Spleen (tissue), 11 donors: ENCODE results near the gene EEIG1. TPM values are rescaled to one million over a fixed set of nuclear protein-coding genes. Genes with fewer than 3 reads are reported as not detected.

ENCODE experiments used
- DNase-seq: peaks from one replicate; pipeline ENCODE4 v3.0.0-alpha.2; 2020
- H3K27ac ChIP-seq, 8 donors: fragments of 200-600 bp; sonication (generic) in 7 of 8; 1 replicate in 4 of 8; 2 replicates in 4 of 8; pipeline versions ENCODE4 v1.5.0 to v1.8.0; 2016 to 2021; ENCODE audit warnings: inconsistent platforms in 4 of 8, mild to moderate bottlenecking in 4 of 8, moderate library complexity in 1 of 8
- H3K27me3 ChIP-seq, 7 donors: fragments of 200-600 bp; sonication (generic) in 6 of 7; replicated peaks in 1 of 7; 1 replicate in 4 of 7; 2 replicates in 3 of 7; pipeline versions ENCODE4 v1.5.0 to v1.8.0; 2016 to 2021; ENCODE audit warnings: inconsistent platforms in 3 of 7, mild to moderate bottlenecking in 1 of 7
- H3K36me3 ChIP-seq, 6 donors: fragments of 200-600 bp; sonication (generic) in 5 of 6; 1 replicate in 4 of 6; 2 replicates in 2 of 6; pipeline versions ENCODE4 v1.5.0 to v1.8.0; 2016 to 2021; ENCODE audit warnings: inconsistent platforms in 2 of 6
- H3K4me1 ChIP-seq, 6 donors: fragments of 200-600 bp; sonication (generic) in 5 of 6; 1 replicate in 3 of 6; 2 replicates in 3 of 6; pipeline versions ENCODE4 v1.5.0 to v1.8.0; 2016 to 2021; ENCODE audit warnings: inconsistent platforms in 3 of 6
- H3K4me3 ChIP-seq, 8 donors: fragments of 200-600 bp; sonication (generic) in 7 of 8; 1 replicate in 4 of 8; 2 replicates in 4 of 8; pipeline versions ENCODE4 v1.5.0 to v1.8.0; 2016 to 2021; ENCODE audit warnings: inconsistent platforms in 4 of 8, mild to moderate bottlenecking in 4 of 8, moderate library complexity in 2 of 8
- H3K9me3 ChIP-seq, 8 donors: fragments of 200-600 bp; sonication (generic) in 7 of 8; 1 replicate in 4 of 8; 2 replicates in 4 of 8; pipeline versions ENCODE4 v1.5.0 to v1.8.0; 2016 to 2021; ENCODE audit warnings: inconsistent platforms in 4 of 8
- CTCF ChIP-seq, 11 experiments: fragments of 200-600 bp in 7 of 11; fragments of 450-650 bp in 4 of 11; sonication (generic) in 4 of 11; IDR thresholded peaks in 8 of 11; conservative IDR thresholded peaks in 3 of 11; 1 replicate in 7 of 11; 2 replicates in 4 of 11; pipeline versions ENCODE4 v1.4.0 to v1.8.0; 2016 to 2021; ENCODE audit warnings: antibody characterized with exemption in 11 of 11, inconsistent platforms in 4 of 11, mild to moderate bottlenecking in 1 of 11
- POLR2A ChIP-seq, 3 donors: fragments of 450-650 bp; IDR thresholded peaks; one replicate each; pipeline ENCODE4 v1.5.1; 2017; ENCODE audit warnings: antibody characterized with exemption in 3 of 3, mild to moderate bottlenecking in 1 of 3
- POLR2AphosphoS5 ChIP-seq, 3 donors: sonication (generic); formaldehyde crosslinking; IDR thresholded peaks; one replicate each; pipeline ENCODE4 v1.5.1; 2017; ENCODE audit warnings: antibody characterized with exemption in 3 of 3
- whole genome bisulfite sequencing, 5 donors: extraction: QIAGEN DNeasy Blood & Tissue Kit in 3 of 5; methylation state at CpG; one replicate each; pipeline versions ENCODE4 v1.1.5 to v1.1.7; 2013 to 2018; 5-methylcytosine and 5-hydroxymethylcytosine counted together
- intact Hi-C: fragments of 100-400 bp; cut with DNase I; formaldehyde crosslinking; loops from one replicate; pipeline ENCODE4 v1.15.0; 2023; ENCODE audit warnings: low total_unique reads
- polyA plus RNA-seq, 3 donors: library from polyadenylated mRNA; stranded (reverse); fragments of 200-250 nt; gene quantifications; one replicate each; pipeline ENCODE4 v1.2.1, GENCODE V29; 2013
- total RNA-seq, 7 donors: library from RNA; depleted of rRNA in 3 of 7; stranded (reverse); fragments of >200 nt in 3 of 7; fragmentation: NEBNext Ultra II Directional in 4 of 7; extraction: Animal tissue kit (Norgen Biotek cat#: 25700) in 4 of 7; gene quantifications; one replicate each; pipeline versions ENCODE4 v1.1.0 to v1.2.1, GENCODE V29; 2016 to 2021
- donor health status: healthy with polysubstance abuse.
- donor health status: DM: no; HTN: no; CAD: no; lungs with moderate emphysema.
- donor health status: DM: no; HTN: no; CAD: no.
- donor health status: Bipolar disorder and iron deficiency.
- donor health status: healthy.
- donor health status: DM: no; HTN: no; CAD: no.
- donor health status: DM: yes; HTN: yes; CAD: no.

The EEIG1 gene
- total and polyA plus RNA-seq, 10 donors, result 27.3 to 102 (median 35.2) TPM

- H3K4me1 ChIP-seq, result peaks cover 83 to 100% (median 99%) of the 10 kb centered on the region in 6 donors
- H3K27ac ChIP-seq, result peak overlapping the region; percentile 69 to 94 (median 80)
- peaks cover 0 to 7% (median 0%) of the 10 kb centered on the region in 7 donors for H3K27me3 ChIP-seq
- TF ChIP-seq POLR2A (IDR thresholded peaks at IDR 0.05), result peak in 1 of 3 donors; percentile 25
- TF ChIP-seq CTCF (IDR thresholded peaks at IDR 0.05 in 8 of 11, conservative IDR thresholded peaks at IDR 0.05 in 3 of 11), result no peak
- TF ChIP-seq POLR2AphosphoS5 (IDR thresholded peaks at IDR 0.05), result peak; percentile 53 to 77 (median 71)
- peak overlapping the region in 5 of 8 donors; percentile 14 to 94 (median 17) for H3K4me3 ChIP-seq
- no peaks in the 10 kb centered on the region for H3K9me3 ChIP-seq
- 51 to 62% (median 58%) methylated on average over 14 to 16 of the region's 16 CpGs for WGBS, 5 donors
- DNase-seq, result peak; percentile 90
- peaks cover 0 to 10% (median 0%) of the 10 kb centered on the region in 6 donors for H3K36me3 ChIP-seq
- intact Hi-C loops, result no loop called here
These were observed 10.1 kb downstream of the EEIG1 start for GRCh38 chr9:127970401-127971313.

- Histone ChIP-seq H3K27me3 (peaks cover 0 to 7% (median 0%) of the 10 kb centered on the region in 7 donors), H3K4me1 (peaks cover 88 to 100% (median 98%) of the 10 kb centered on the region in 6 donors), H3K36me3 (no peaks in the 10 kb centered on the region), H3K27ac (peak overlapping the region; percentile 36 to 94 (median 80)), H3K4me3 (peak overlapping the region in 1 of 8 donors; percentile 94), H3K9me3 (no peaks in the 10 kb centered on the region)
- WGBS, 5 donors, result 73 to 88% (median 84%) methylated on average over 10 of the region's 10 CpGs
- intact Hi-C loops, result no loop called here
- DNase-seq, result no peak
- TF ChIP-seq POLR2A (IDR thresholded peaks at IDR 0.05), result no peak
These were observed 11.9 kb downstream of the EEIG1 start for GRCh38 chr9:127968700-127969383.

- TF ChIP-seq CTCF (IDR thresholded peaks at IDR 0.05 in 8 of 11, conservative IDR thresholded peaks at IDR 0.05 in 3 of 11), result no peak
- TF ChIP-seq POLR2AphosphoS5 (IDR thresholded peaks at IDR 0.05), result no peak
- TF ChIP-seq POLR2A (IDR thresholded peaks at IDR 0.05), result no peak
- no peak overlapping the region for H3K4me3 ChIP-seq
- no peaks in the 10 kb centered on the region for H3K36me3 ChIP-seq
- H3K4me1 ChIP-seq, result peaks cover 90 to 100% (median 98%) of the 10 kb centered on the region in 6 donors
- WGBS, 5 donors, result 45 to 83% (median 60%) methylated on average over 3 of the region's 3 CpGs
- intact Hi-C loops, result no loop called here
- H3K27ac ChIP-seq, result peak overlapping the region in 7 of 8 donors; percentile 10 to 94 (median 81)
- DNase-seq, result peak; percentile 66
- H3K9me3 ChIP-seq, result no peaks in the 10 kb centered on the region
- H3K27me3 ChIP-seq, result peaks cover 0 to 7% (median 0%) of the 10 kb centered on the region in 7 donors
These were observed 12.7 kb downstream of the EEIG1 start for GRCh38 chr9:127968042-127968441.

- H3K4me1 ChIP-seq, result peaks cover 84 to 100% (median 97%) of the 10 kb centered on the region in 6 donors
- H3K36me3 ChIP-seq, result peaks cover 0 to 6% (median 0%) of the 10 kb centered on the region in 6 donors
- 47 to 66% (median 52%) methylated on average over 7 to 9 of the region's 9 CpGs for WGBS, 5 donors
- peaks cover 0 to 7% (median 0%) of the 10 kb centered on the region in 7 donors for H3K27me3 ChIP-seq
- TF ChIP-seq POLR2AphosphoS5 (IDR thresholded peaks at IDR 0.05) (no peak), CTCF (IDR thresholded peaks at IDR 0.05 in 8 of 11, conservative IDR thresholded peaks at IDR 0.05 in 3 of 11) (no peak), POLR2A (IDR thresholded peaks at IDR 0.05) (no peak)
- intact Hi-C loops, result no loop called here
- peak overlapping the region in 5 of 8 donors; percentile 73 to 94 (median 85) for H3K27ac ChIP-seq
- no peaks in the 10 kb centered on the region for H3K9me3 ChIP-seq
- no peak overlapping the region for H3K4me3 ChIP-seq
- peak; percentile 60 for DNase-seq
These were observed 13.5 kb downstream of the EEIG1 start for GRCh38 chr9:127967151-127967809.
